Astrocyte (in vitro differentiated cells and primary cell): ENCODE measurements around the gene CREB3L4. TPM values are rescaled to one million over a fixed set of nuclear protein-coding genes. Genes with fewer than 3 reads are reported as not detected.

Experiments
- DNase-seq: peaks from one replicate; pipeline ENCODE4 v3.0.0-alpha.2; 2010; ENCODE audit warnings: low read depth
- FAIRE-seq: peaks from 2 replicates; lab custom pipeline; 2011; peaks lifted over from hg19 to GRCh38; lab: Jason Lieb, UNC
- H2AFZ ChIP-seq: 2 replicates; pipeline ENCODE4 v1.6.0; 2012; ENCODE audit warnings: low read depth, low read length, inconsistent platforms
- H3K27ac ChIP-seq: 2 replicates; pipeline ENCODE4 v1.5.1; 2011; ENCODE audit warnings: low read depth, low read length, inconsistent platforms
- H3K27me3 ChIP-seq: 2 replicates; pipeline ENCODE4 v1.6.0; 2011; ENCODE audit warnings: low read length, inconsistent platforms; ENCODE audit not compliant: insufficient read depth
- H3K36me3 ChIP-seq: 2 replicates; pipeline ENCODE4 v1.5.1; 2011; ENCODE audit warnings: low read length, inconsistent platforms; ENCODE audit not compliant: insufficient read depth
- H3K4me1 ChIP-seq: 2 replicates; pipeline ENCODE4 v1.5.1; 2011; ENCODE audit warnings: low read length, inconsistent platforms; ENCODE audit not compliant: insufficient read depth
- H3K4me2 ChIP-seq: 2 replicates; pipeline ENCODE4 v1.6.0; 2012; ENCODE audit warnings: low read length, inconsistent platforms
- H3K4me3 ChIP-seq: 2 replicates; pipeline ENCODE4 v1.5.1; 2011; ENCODE audit warnings: low read depth, mild to moderate bottlenecking, low read length, inconsistent platforms; ENCODE audit not compliant: insufficient read depth
- H3K79me2 ChIP-seq: 2 replicates; pipeline ENCODE4 v1.6.0; 2012; ENCODE audit warnings: mild to moderate bottlenecking, low read length, inconsistent platforms; ENCODE audit not compliant: insufficient read depth
- H3K9ac ChIP-seq: 2 replicates; pipeline ENCODE4 v1.6.0; 2012; ENCODE audit warnings: mild to moderate bottlenecking, low read length, inconsistent platforms
- H3K9me3 ChIP-seq: 2 replicates; pipeline ENCODE4 v1.5.1; 2012; ENCODE audit warnings: low read depth, mild to moderate bottlenecking, low read length, inconsistent platforms; ENCODE audit not compliant: insufficient read depth
- H4K20me1 ChIP-seq: 2 replicates; pipeline ENCODE4 v1.6.0; 2012; ENCODE audit warnings: low read length, inconsistent platforms; ENCODE audit not compliant: insufficient read depth
- H3K27ac Mint-ChIP-seq: one replicate; pipeline ENCODE4 v1.8.0; 2021; ENCODE audit warnings: mild to moderate bottlenecking, mixed read lengths; ENCODE audit not compliant: unreplicated experiment
- H3K27me3 Mint-ChIP-seq: one replicate; pipeline ENCODE4 v1.8.0; 2021; ENCODE audit warnings: low read depth, mixed read lengths; ENCODE audit not compliant: unreplicated experiment
- H3K36me3 Mint-ChIP-seq: one replicate; pipeline ENCODE4 v1.8.0; 2021; ENCODE audit warnings: low read depth, mixed read lengths; ENCODE audit not compliant: unreplicated experiment
- H3K4me1 Mint-ChIP-seq: one replicate; pipeline ENCODE4 v1.8.0; 2021; ENCODE audit warnings: low read depth, mixed read lengths; ENCODE audit not compliant: unreplicated experiment
- H3K4me3 Mint-ChIP-seq: one replicate; pipeline ENCODE4 v1.8.0; 2021; ENCODE audit warnings: mild to moderate bottlenecking, moderate library complexity, mixed read lengths; ENCODE audit not compliant: unreplicated experiment
- H3K9me3 Mint-ChIP-seq: one replicate; pipeline ENCODE4 v1.8.0; 2021; ENCODE audit warnings: mild to moderate bottlenecking, mixed read lengths; ENCODE audit not compliant: unreplicated experiment
- EZH2 ChIP-seq: IDR thresholded peaks from 2 replicates; pipeline ENCODE4 v1.6.1; 2012; ENCODE audit warnings: mild to moderate bottlenecking, low read length, inconsistent platforms; ENCODE audit not compliant: insufficient read depth
- total RNA-seq: library from RNA; stranded (reverse); gene quantifications from 2 replicates; pipeline ENCODE4 v1.2.1, GENCODE V29; 2021
- TF ChIP-seq, protein P1 (sequence below): IDR thresholded peaks from 2 replicates; pipeline ENCODE4 v1.5.1; 2011; ENCODE audit warnings: low read depth, mild to moderate bottlenecking, inconsistent platforms, low read length, moderate library complexity; ENCODE audit not compliant: insufficient read depth

CREB3L4 gene
- total RNA-seq, 1 donor from 2014 or later: 5.3 TPM

GRCh38 chr1:153951183-153951582 lies 16.5 kb upstream of the CREB3L4 start:
- TF ChIP-seq EZH2: no peak
- TF ChIP-seq, protein P1, sequence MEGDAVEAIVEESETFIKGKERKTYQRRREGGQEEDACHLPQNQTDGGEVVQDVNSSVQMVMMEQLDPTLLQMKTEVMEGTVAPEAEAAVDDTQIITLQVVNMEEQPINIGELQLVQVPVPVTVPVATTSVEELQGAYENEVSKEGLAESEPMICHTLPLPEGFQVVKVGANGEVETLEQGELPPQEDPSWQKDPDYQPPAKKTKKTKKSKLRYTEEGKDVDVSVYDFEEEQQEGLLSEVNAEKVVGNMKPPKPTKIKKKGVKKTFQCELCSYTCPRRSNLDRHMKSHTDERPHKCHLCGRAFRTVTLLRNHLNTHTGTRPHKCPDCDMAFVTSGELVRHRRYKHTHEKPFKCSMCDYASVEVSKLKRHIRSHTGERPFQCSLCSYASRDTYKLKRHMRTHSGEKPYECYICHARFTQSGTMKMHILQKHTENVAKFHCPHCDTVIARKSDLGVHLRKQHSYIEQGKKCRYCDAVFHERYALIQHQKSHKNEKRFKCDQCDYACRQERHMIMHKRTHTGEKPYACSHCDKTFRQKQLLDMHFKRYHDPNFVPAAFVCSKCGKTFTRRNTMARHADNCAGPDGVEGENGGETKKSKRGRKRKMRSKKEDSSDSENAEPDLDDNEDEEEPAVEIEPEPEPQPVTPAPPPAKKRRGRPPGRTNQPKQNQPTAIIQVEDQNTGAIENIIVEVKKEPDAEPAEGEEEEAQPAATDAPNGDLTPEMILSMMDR: no peak
- Mint-ChIP-seq H3K27ac (no peak overlapping the region), H3K36me3 (peaks cover 14% of the 10 kb centered on the region), H3K4me1 (peaks cover 7% of the 10 kb centered on the region), H3K27me3 (no peaks in the 10 kb centered on the region), H3K4me3 (no peak overlapping the region), H3K9me3 (no peaks in the 10 kb centered on the region)
- H3K36me3 ChIP-seq: peaks cover 17% of the 10 kb centered on the region
- peaks cover 31% of the 10 kb centered on the region for H3K79me2 ChIP-seq
- DNase-seq (no peak), FAIRE-seq (no peak)
- H2AFZ ChIP-seq: no peak overlapping the region
- no peaks in the 10 kb centered on the region for H3K9me3 ChIP-seq
- peaks cover 48% of the 10 kb centered on the region for H4K20me1 ChIP-seq
- peaks cover 4% of the 10 kb centered on the region for H3K4me1 ChIP-seq
- no peaks in the 10 kb centered on the region for H3K27me3 ChIP-seq
- H3K4me3 ChIP-seq: no peak overlapping the region
- H3K9ac ChIP-seq: no peak overlapping the region
- no peak overlapping the region for H3K4me2 ChIP-seq
- no peak overlapping the region for H3K27ac ChIP-seq

- no peak overlapping the region for H3K4me2 ChIP-seq
- Mint-ChIP-seq H3K4me1 (peaks cover 13% of the 10 kb centered on the region), H3K4me3 (no peak overlapping the region), H3K36me3 (peaks cover 14% of the 10 kb centered on the region), H3K9me3 (no peaks in the 10 kb centered on the region), H3K27me3 (no peaks in the 10 kb centered on the region), H3K27ac (no peak overlapping the region)
- no peak for DNase-seq
- H3K9me3 ChIP-seq: no peaks in the 10 kb centered on the region
- H2AFZ ChIP-seq: no peak overlapping the region
- no peak overlapping the region for H3K27ac ChIP-seq
- no peak overlapping the region for H3K4me3 ChIP-seq
- FAIRE-seq: no peak
- TF ChIP-seq, protein P1: no peak
- TF ChIP-seq EZH2: no peak
- H3K9ac ChIP-seq: no peak overlapping the region
- peaks cover 4% of the 10 kb centered on the region for H3K4me1 ChIP-seq
- H3K79me2 ChIP-seq: peaks cover 37% of the 10 kb centered on the region
- H4K20me1 ChIP-seq: peaks cover 54% of the 10 kb centered on the region
- no peaks in the 10 kb centered on the region for H3K27me3 ChIP-seq
- H3K36me3 ChIP-seq: peaks cover 17% of the 10 kb centered on the region
These were observed 15.9 kb upstream of the CREB3L4 start for GRCh38 chr1:153951801-153952200.

DNA sequence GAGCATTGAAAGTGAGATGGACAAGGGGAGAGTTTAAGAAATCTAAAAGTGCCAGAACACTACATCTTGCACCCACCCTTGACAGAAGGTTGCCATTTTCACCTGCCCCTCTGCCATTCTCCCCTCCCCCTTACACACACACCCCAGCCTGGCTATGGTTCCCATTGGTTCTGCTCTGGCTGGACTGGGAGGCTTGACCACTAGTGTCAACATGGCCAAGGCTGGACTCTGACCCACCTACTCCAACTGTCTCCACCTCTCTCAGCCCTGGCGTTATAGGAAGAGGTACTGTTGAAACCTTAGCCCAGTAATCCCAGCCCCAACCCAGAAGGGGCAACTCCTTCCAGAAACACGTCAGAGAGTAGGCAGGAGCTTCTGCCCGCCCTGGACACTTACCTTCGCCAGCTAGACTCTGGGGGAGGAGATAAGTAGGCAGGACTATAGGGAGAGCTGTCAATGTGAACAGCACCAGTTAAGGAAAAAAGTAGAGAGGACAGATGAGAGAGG lies 13.8 kb upstream of the CREB3L4 start:
- Mint-ChIP-seq H3K9me3 (no peaks in the 10 kb centered on the region), H3K27me3 (no peaks in the 10 kb centered on the region), H3K4me3 (peak overlapping the region; percentile 3), H3K4me1 (peaks cover 19% of the 10 kb centered on the region), H3K27ac (no peak overlapping the region), H3K36me3 (peaks cover 16% of the 10 kb centered on the region)
- no peak overlapping the region for H3K9ac ChIP-seq
- FAIRE-seq (no peak), DNase-seq (no peak)
- TF ChIP-seq, protein P1: no peak
- no peak for TF ChIP-seq EZH2
- H3K79me2 ChIP-seq: peaks cover 52% of the 10 kb centered on the region
- no peak overlapping the region for H2AFZ ChIP-seq
- no peak overlapping the region for H3K4me2 ChIP-seq
- H3K4me1 ChIP-seq: peaks cover 12% of the 10 kb centered on the region
- H3K27me3 ChIP-seq: no peaks in the 10 kb centered on the region
- no peaks in the 10 kb centered on the region for H3K9me3 ChIP-seq
- no peak overlapping the region for H3K27ac ChIP-seq
- H3K4me3 ChIP-seq: no peak overlapping the region
- peaks cover 66% of the 10 kb centered on the region for H4K20me1 ChIP-seq
- peaks cover 13% of the 10 kb centered on the region for H3K36me3 ChIP-seq
